SU-DHL-6 (cell line): ENCODE measurements around the gene RBBP9.
"Not testable (repeated sequence)": the region's sequence is repeated elsewhere in the genome, so short reads cannot be mapped to it uniquely, and the experiment has no call there.

ENCODE experiments used
- H2AFZ ChIP-seq: fragments of 200-600 bp; sonication (generic); 2 replicates; pipeline ENCODE4 v1.6.1; 2014; ENCODE audit warnings: low read depth, mild to moderate bottlenecking, moderate library complexity, mixed read lengths, antibody characterized with exemption, low read length; ENCODE audit not compliant: severe bottlenecking
- H3F3A ChIP-seq: fragments of 200-600 bp; shearing (Covaris generic); 2 replicates; pipeline ENCODE4 v1.6.0; 2016; ENCODE audit warnings: antibody characterized with exemption, mild to moderate bottlenecking; ENCODE audit not compliant: insufficient read depth
- H3K27ac ChIP-seq: fragments of 200-600 bp; sonication (generic); 2 replicates; pipeline ENCODE4 v1.5.1; 2016; ENCODE audit warnings: low read depth, mild to moderate bottlenecking, low read length, moderate library complexity, mixed read lengths
- H3K27me3 ChIP-seq: fragments of 200-600 bp; sonication (generic), shearing (Covaris generic); 2 replicates; pipeline ENCODE4 v1.6.0; 2014; ENCODE audit warnings: mild to moderate bottlenecking, low read length
- H3K36me3 ChIP-seq: fragments of 200-600 bp; sonication (generic); 2 replicates; pipeline ENCODE4 v1.6.1; 2014; ENCODE audit warnings: mild to moderate bottlenecking, low read length, mixed read lengths
- H3K4me2 ChIP-seq: fragments of 300-600, 200-600 bp; shearing (Covaris generic), sonication (generic); 2 replicates; pipeline ENCODE4 v1.6.0; 2014; ENCODE audit warnings: low read length, low read depth, mild to moderate bottlenecking; ENCODE audit not compliant: poor library complexity, severe bottlenecking
- H3K4me3 ChIP-seq: fragments of 200-600 bp; sonication (generic); 2 replicates; pipeline ENCODE4 v1.5.1; 2014; ENCODE audit warnings: antibody characterized with exemption, low read length, mild to moderate bottlenecking, mixed read lengths; ENCODE audit not compliant: insufficient read depth, poor library complexity, severe bottlenecking
- H3K79me2 ChIP-seq: fragments of 200-600 bp; sonication (generic); 2 replicates; pipeline ENCODE4 v1.6.1; 2014; ENCODE audit warnings: mild to moderate bottlenecking, low read length, moderate library complexity; ENCODE audit not compliant: insufficient read depth
- H3K9ac ChIP-seq: fragments of 200-600 bp; sonication (generic); 2 replicates; pipeline ENCODE4 v1.7.0; 2014; ENCODE audit warnings: mild to moderate bottlenecking, low read length
- H3K9me2 ChIP-seq: fragments of 200-600 bp; sonication (generic); replicated peaks from 2 replicates; pipeline ENCODE4 v1.6.1; 2014; ENCODE audit warnings: low read length; ENCODE audit not compliant: insufficient read depth
- H3K9me3 ChIP-seq: fragments of 200-600 bp; sonication (generic); 2 replicates; pipeline ENCODE4 v1.6.1; 2014; ENCODE audit warnings: low read length, mixed read lengths; ENCODE audit not compliant: insufficient read depth
- H4K20me1 ChIP-seq: fragments of 200-600 bp; sonication (generic); 2 replicates; pipeline ENCODE4 v1.6.1; 2014; ENCODE audit warnings: low read depth, mild to moderate bottlenecking, antibody characterized with exemption, low read length, moderate library complexity, mixed read lengths
- CTCF ChIP-seq: fragments of 200-600 bp; sonication (generic); IDR thresholded peaks from one replicate; pipeline ENCODE4 v1.5.1; 2017; ENCODE audit warnings: antibody characterized with exemption, mild to moderate bottlenecking, low read length, moderate library complexity; ENCODE audit not compliant: insufficient read depth, poor library complexity, severe bottlenecking
- EZH2phosphoT487 ChIP-seq: fragments of 200-600 bp; sonication (generic), shearing (Covaris generic); conservative IDR thresholded peaks from 2 replicates; pipeline ENCODE4 v1.6.1; 2018; ENCODE audit warnings: mild to moderate bottlenecking, antibody characterized with exemption, low read length, moderate library complexity, mixed read lengths

Gene RBBP9

GRCh38 chr20:18507218-18508191, 10.5 kb upstream of the RBBP9 start, which contains the start of gene SEC23B:
TSS of gene SEC23B (plus strand) at chr20:18507940. CDS start at chr20:18510836, 2,896 bp downstream.
- Histone ChIP-seq H3K27ac (peak within 1 kb of the TSS; percentile 96), H3K9me2 (no peaks in the 10 kb centered on the region), H3K27me3 (no peaks in the 10 kb centered on the region), H4K20me1 (no peaks in the 10 kb centered on the region), H3K4me2 (peak within 1 kb of the TSS; percentile 99), H3K9ac (peak within 1 kb of the TSS; percentile 82), H3K4me3 (peak within 1 kb of the TSS; percentile 80), H2AFZ (peak within 1 kb of the TSS; percentile 80), H3F3A (peaks cover 14% of the 10 kb centered on the region; the same call in 1 of the 2 replicates), H3K79me2 (peaks cover 15% of the 10 kb centered on the region), H3K36me3 (peaks cover 23% of the 10 kb centered on the region; the same call in 1 of the 2 replicates), H3K9me3 (no peaks in the 10 kb centered on the region)
- TF ChIP-seq EZH2phosphoT487: no peak
- TF ChIP-seq CTCF: no peak

GRCh38 chr20:18506744-18507143, 9.7 kb upstream of the RBBP9 start:
- no peak for TF ChIP-seq CTCF
- no peak for TF ChIP-seq EZH2phosphoT487
- peaks cover 15% of the 10 kb centered on the region for H3K79me2 ChIP-seq
- H2AFZ ChIP-seq: peak overlapping the region; percentile 80

GRCh38 chr20:18504479-18505060, 7.5 kb upstream of the RBBP9 start:
- H3F3A ChIP-seq: no peaks in the 10 kb centered on the region
- H3K27me3 ChIP-seq: no peaks in the 10 kb centered on the region
- no peak overlapping the region for H3K9ac ChIP-seq
- peaks cover 15% of the 10 kb centered on the region for H3K79me2 ChIP-seq
- H3K36me3 ChIP-seq: no peaks in the 10 kb centered on the region
- H3K27ac ChIP-seq: no peak overlapping the region
- TF ChIP-seq CTCF (no peak), EZH2phosphoT487 (no peak)
- no peak overlapping the region for H3K4me3 ChIP-seq
- H3K4me2 ChIP-seq: no peak overlapping the region
- H4K20me1 ChIP-seq: no peaks in the 10 kb centered on the region
- no peaks in the 10 kb centered on the region for H3K9me2 ChIP-seq
- H2AFZ ChIP-seq: no peak overlapping the region
- H3K9me3 ChIP-seq: no peaks in the 10 kb centered on the region

More at GRCh38 chr20:18506744-18507143, 9.7 kb upstream of the RBBP9 start:
- Histone ChIP-seq H3K36me3 (peaks cover 16% of the 10 kb centered on the region; the same call in 1 of the 2 replicates), H3K9ac (peak overlapping the region; percentile 82), H3K9me3 (no peaks in the 10 kb centered on the region), H3K27ac (peak overlapping the region; percentile 96), H3K27me3 (no peaks in the 10 kb centered on the region), H3K9me2 (no peaks in the 10 kb centered on the region), H3K4me2 (peak overlapping the region; percentile 75), H4K20me1 (no peaks in the 10 kb centered on the region), H3K4me3 (peak overlapping the region; percentile 80), H3F3A (peaks cover 8% of the 10 kb centered on the region; the same call in 1 of the 2 replicates)

- H3F3A ChIP-seq, H3K27me3 ChIP-seq, H3K79me2 ChIP-seq, H3K36me3 ChIP-seq, H3K9ac ChIP-seq, H3K27ac ChIP-seq, H3K9me2 ChIP-seq, H2AFZ ChIP-seq, H3K9me3 ChIP-seq, H3K4me3 ChIP-seq, H3K4me2 ChIP-seq, H4K20me1 ChIP-seq: not testable (repeated sequence)
These were observed 4.6 kb upstream of the RBBP9 start for GRCh38 chr20:18501672-18502071.
